Mesothelial cell of epicardium (in vitro differentiated cells): Measurements from ENCODE around the gene HSPA5. TPM values are rescaled to one million over a fixed set of nuclear protein-coding genes. Genes with fewer than 3 reads are reported as not detected.
"Not testable (repeated sequence)": the region's sequence is repeated elsewhere in the genome, so short reads cannot be mapped to it uniquely, and the experiment has no call there.

Experiments used
- DNase-seq, 2 experiments: peaks; one replicate each; pipeline ENCODE4 v3.0.0; 2021; ENCODE audit warnings: low spot score in 2 of 2; ENCODE audit not compliant: unreplicated experiment in 2 of 2
- H3K27ac Mint-ChIP-seq: 2 replicates; pipeline ENCODE4 v1.8.0; 2021; ENCODE audit warnings: mixed read lengths
- H3K27me3 Mint-ChIP-seq: 2 replicates; pipeline ENCODE4 v1.8.0; 2021; ENCODE audit warnings: low read depth, mixed read lengths
- H3K36me3 Mint-ChIP-seq: 2 replicates; pipeline ENCODE4 v1.8.0; 2021; ENCODE audit warnings: mixed read lengths
- H3K4me1 Mint-ChIP-seq: 2 replicates; pipeline ENCODE4 v1.8.0; 2021; ENCODE audit warnings: mixed read lengths
- H3K4me3 Mint-ChIP-seq: 2 replicates; pipeline ENCODE4 v1.8.0; 2021; ENCODE audit warnings: mild to moderate bottlenecking, moderate library complexity, mixed read lengths
- H3K9me3 Mint-ChIP-seq: 2 replicates; pipeline ENCODE4 v1.8.0; 2021; ENCODE audit warnings: mixed read lengths
- total RNA-seq: library from RNA; stranded (reverse); gene quantifications from 3 replicates; pipeline ENCODE4 v1.2.1, GENCODE V29; 2021
- TF ChIP-seq, protein P1 (sequence below): fragments of 200-600 bp; sonication (generic); IDR thresholded peaks from one replicate; pipeline ENCODE4 v1.5.0; 2021; ENCODE audit warnings: antibody characterized with exemption; ENCODE audit not compliant: unreplicated experiment

The HSPA5 gene
- total RNA-seq, 1 donor from 2014 or later: 249 TPM

DNA sequence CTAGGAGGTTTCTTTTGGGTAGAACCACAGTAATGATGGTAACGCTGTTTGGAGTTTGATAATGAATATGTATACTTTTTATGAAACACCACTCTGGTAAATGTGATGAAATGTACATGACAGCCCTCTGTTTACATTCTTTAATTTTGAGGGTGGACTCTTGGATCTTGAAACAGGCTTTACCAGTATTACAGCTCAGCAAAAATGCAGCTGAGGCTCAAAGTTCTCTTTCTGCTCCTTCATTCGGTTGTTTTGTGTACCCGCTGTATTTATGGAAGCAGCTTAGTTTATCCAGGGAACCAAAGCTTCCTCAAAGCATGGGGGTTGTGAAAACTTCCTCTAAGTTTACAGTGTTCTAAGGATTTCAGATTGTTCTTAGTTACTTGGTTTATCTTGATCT, 31.6 kb upstream of the HSPA5 start:
- peaks cover 30% of the 10 kb centered on the region for H3K4me1 Mint-ChIP-seq
- DNase-seq: no peak
- peak overlapping the region; percentile 89 for H3K27ac Mint-ChIP-seq
- TF ChIP-seq, protein P1, sequence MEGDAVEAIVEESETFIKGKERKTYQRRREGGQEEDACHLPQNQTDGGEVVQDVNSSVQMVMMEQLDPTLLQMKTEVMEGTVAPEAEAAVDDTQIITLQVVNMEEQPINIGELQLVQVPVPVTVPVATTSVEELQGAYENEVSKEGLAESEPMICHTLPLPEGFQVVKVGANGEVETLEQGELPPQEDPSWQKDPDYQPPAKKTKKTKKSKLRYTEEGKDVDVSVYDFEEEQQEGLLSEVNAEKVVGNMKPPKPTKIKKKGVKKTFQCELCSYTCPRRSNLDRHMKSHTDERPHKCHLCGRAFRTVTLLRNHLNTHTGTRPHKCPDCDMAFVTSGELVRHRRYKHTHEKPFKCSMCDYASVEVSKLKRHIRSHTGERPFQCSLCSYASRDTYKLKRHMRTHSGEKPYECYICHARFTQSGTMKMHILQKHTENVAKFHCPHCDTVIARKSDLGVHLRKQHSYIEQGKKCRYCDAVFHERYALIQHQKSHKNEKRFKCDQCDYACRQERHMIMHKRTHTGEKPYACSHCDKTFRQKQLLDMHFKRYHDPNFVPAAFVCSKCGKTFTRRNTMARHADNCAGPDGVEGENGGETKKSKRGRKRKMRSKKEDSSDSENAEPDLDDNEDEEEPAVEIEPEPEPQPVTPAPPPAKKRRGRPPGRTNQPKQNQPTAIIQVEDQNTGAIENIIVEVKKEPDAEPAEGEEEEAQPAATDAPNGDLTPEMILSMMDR: no peak
- peaks cover 2% of the 10 kb centered on the region for H3K36me3 Mint-ChIP-seq
- peak overlapping the region; percentile 4 for H3K4me3 Mint-ChIP-seq
- no peaks in the 10 kb centered on the region for H3K9me3 Mint-ChIP-seq
- no peaks in the 10 kb centered on the region for H3K27me3 Mint-ChIP-seq

GRCh38 chr9:125271081-125271480, 29.9 kb upstream of the HSPA5 start:
- Mint-ChIP-seq H3K4me3 (no peak overlapping the region), H3K27ac (peak overlapping the region; percentile 77), H3K9me3 (no peaks in the 10 kb centered on the region), H3K27me3 (no peaks in the 10 kb centered on the region), H3K36me3 (peaks cover 5% of the 10 kb centered on the region), H3K4me1 (peaks cover 30% of the 10 kb centered on the region)
- TF ChIP-seq, protein P1: no peak
- DNase-seq: no peak

DNA sequence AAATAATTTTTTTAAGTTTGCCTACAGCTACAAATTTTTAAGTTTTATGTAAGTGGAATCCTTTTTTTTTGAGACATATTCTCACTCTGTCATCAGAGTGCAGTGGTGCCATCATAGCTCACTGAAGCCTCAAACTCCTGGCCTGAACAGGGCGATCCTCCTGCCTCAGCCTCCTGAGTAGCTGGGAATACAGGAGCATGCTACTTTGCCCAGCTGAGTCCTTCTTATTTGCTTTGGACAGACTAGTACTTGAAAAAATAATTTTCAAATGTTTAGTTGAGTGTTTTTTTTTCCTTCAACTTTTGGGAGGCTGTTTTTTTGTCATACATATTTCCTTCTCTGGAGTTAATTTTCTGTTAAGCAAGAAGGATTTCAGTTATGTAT, 27.9 kb upstream of the HSPA5 start:
- no peak for DNase-seq
- Mint-ChIP-seq H3K4me3 (no peak overlapping the region), H3K9me3 (no peaks in the 10 kb centered on the region), H3K27ac (no peak overlapping the region), H3K27me3 (no peaks in the 10 kb centered on the region), H3K36me3 (peaks cover 7% of the 10 kb centered on the region), H3K4me1 (peaks cover 30% of the 10 kb centered on the region)
- TF ChIP-seq, protein P1: no peak

DNA sequence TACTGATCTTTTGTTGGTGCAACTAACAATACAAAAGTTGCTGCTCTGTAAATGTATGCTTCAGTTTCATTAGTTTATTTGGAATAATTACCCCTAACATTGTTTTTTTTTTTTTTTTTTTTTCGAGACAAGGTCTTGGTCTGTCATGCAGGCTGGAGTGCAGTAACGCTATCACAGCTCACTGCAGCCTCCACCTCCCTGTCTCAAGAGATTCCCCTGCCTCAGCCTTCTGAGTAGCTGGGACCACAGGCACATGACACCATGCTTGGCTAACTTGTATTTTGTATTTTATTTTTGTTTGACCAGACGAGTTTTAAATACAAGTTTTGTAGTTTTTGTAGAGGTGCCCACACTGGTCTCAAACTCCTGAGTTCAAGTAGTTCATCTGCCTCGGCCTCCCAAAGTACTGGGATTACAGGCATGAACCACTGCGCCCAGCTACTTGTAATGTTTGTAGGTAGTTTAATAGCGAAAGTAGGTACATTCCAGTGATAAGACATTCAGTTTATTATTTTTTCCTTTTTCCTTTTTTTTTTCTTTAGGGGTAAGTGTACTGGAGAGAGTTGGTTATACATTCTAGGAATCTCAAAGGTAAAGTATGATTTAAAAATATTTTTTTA, 27.4 kb upstream of the HSPA5 start:
- Mint-ChIP-seq H3K27ac (peak overlapping the region; percentile 89), H3K4me3 (no peak overlapping the region), H3K4me1 (peaks cover 32% of the 10 kb centered on the region)

GRCh38 chr9:125264068-125264467, 22.9 kb upstream of the HSPA5 start:
- H3K36me3 Mint-ChIP-seq, DNase-seq, H3K27me3 Mint-ChIP-seq, H3K9me3 Mint-ChIP-seq: not testable (repeated sequence)
- peaks cover 31% of the 10 kb centered on the region for H3K4me1 Mint-ChIP-seq
- H3K27ac Mint-ChIP-seq: peak overlapping the region; percentile 47
- H3K4me3 Mint-ChIP-seq: peak overlapping the region; percentile 41

More for the DNA sequence above, 27.4 kb upstream of the HSPA5 start:
- Mint-ChIP-seq H3K9me3 (no peaks in the 10 kb centered on the region), H3K36me3 (peaks cover 9% of the 10 kb centered on the region), H3K27me3 (no peaks in the 10 kb centered on the region)
- TF ChIP-seq, protein P1: no peak
- no peak for DNase-seq

DNA sequence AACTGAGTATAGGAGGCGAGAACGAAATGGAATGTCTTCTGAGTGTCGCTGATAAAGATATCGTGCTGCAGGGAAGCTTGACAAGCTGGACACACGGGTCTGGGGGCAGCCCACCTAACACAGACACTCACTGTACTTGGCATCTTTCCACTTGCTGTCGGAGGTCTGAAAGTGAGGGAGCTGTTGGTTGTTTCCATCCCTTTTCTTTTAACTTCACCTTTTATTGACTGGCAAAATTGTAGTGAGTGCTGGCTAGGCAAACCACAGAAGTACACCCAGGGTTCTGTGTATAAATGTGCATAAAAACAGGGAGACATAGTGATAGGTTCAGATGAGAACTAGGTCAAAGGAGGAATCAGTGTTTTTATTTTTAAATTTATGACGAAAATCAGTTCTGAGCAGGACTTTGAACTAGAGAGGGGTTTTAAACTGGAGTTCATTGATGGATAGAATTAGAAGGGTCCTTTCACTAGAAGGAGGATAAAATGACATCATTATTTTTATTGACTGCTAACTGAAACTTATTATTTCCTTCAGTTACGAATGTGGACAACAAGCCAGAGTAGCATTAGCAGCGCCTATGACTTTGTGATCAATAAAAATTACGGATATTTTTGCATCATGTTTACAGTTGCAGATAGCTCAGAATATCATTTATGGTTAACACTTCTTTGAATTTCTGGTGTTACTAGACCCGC, 21.3 kb upstream of the HSPA5 start:
- TF ChIP-seq, protein P1: no peak
- Mint-ChIP-seq H3K36me3 (peaks cover 7% of the 10 kb centered on the region), H3K9me3 (no peaks in the 10 kb centered on the region), H3K4me1 (peaks cover 24% of the 10 kb centered on the region), H3K27me3 (no peaks in the 10 kb centered on the region), H3K4me3 (peak overlapping the region; percentile 98), H3K27ac (peak overlapping the region; percentile 95)
- no peak for DNase-seq
